RPMI8226 (cell line): ENCODE data around the gene CELA3A.
A peak's percentile ranks its signal among the peaks of the same experiment; 100 is the strongest.

Experiments
- DNase-seq: peaks from one replicate; pipeline ENCODE4 v3.0.0-alpha.2; 2015

The CELA3A gene

GRCh38 chr1:22052115-22053016, 50.9 kb downstream of the CELA3A start, which contains the start of gene CDC42:
Gene CDC42, plus strand, starts transcription at chr1:22052709. Its CDS starts 25,770 bp downstream, at chr1:22078479.
- DNase-seq = peak; percentile 99

GRCh38 chr1:22053017-22053860, 51.8 kb downstream of the CELA3A start:
- peak; percentile 73 for DNase-seq

- DNase-seq = no peak
These were observed 52.7 kb downstream of the CELA3A start for GRCh38 chr1:22053861-22054770.

GRCh38 chr1:22055463-22055862, 54.0 kb downstream of the CELA3A start:
- DNase-seq = no peak

- no peak for DNase-seq
These were observed 54.6 kb downstream of the CELA3A start for GRCh38 chr1:22056043-22056442.

GRCh38 chr1:22056936-22057335, 55.5 kb downstream of the CELA3A start:
- DNase-seq = no peak

- DNase-seq = no peak
These were observed 56.4 kb downstream of the CELA3A start for GRCh38 chr1:22057861-22058260.
